Hematopoietic multipotent progenitor cell treated with erythropoietin and hydrocortisone succinate and interleukin-3 and kit ligand, for 6 days (in vitro differentiated cells): ENCODE measurements around the gene ADAMTS12.

ENCODE experiments used
- DNase-seq: peaks from one replicate; pipeline ENCODE4 v3.0.0-alpha.2; 2015

Gene ADAMTS12

GRCh38 chr5:33840927-33841547, 50.8 kb downstream of the ADAMTS12 start:
- DNase-seq = no peak

- DNase-seq = no peak
Observed at GRCh38 chr5:33837301-33837700, 54.5 kb downstream of the ADAMTS12 start.

GRCh38 chr5:33834334-33834733, 57.5 kb downstream of the ADAMTS12 start:
- DNase-seq = no peak

GRCh38 chr5:33833237-33833575, 58.6 kb downstream of the ADAMTS12 start:
- no peak for DNase-seq

GRCh38 chr5:33832404-33833236, 59.2 kb downstream of the ADAMTS12 start:
- no peak for DNase-seq

GRCh38 chr5:33831041-33831440, 60.7 kb downstream of the ADAMTS12 start:
- no peak for DNase-seq

GRCh38 chr5:33829430-33829829, 62.4 kb downstream of the ADAMTS12 start:
- no peak for DNase-seq

GRCh38 chr5:33828626-33829308, 63.0 kb downstream of the ADAMTS12 start:
- no peak for DNase-seq

GRCh38 chr5:33827885-33828284, 63.9 kb downstream of the ADAMTS12 start:
- no peak for DNase-seq

GRCh38 chr5:33827018-33827707, 64.6 kb downstream of the ADAMTS12 start:
- no peak for DNase-seq

GRCh38 chr5:33824516-33825195, 67.1 kb downstream of the ADAMTS12 start:
- no peak for DNase-seq

- no peak for DNase-seq
Observed at GRCh38 chr5:33817301-33817700, 74.5 kb downstream of the ADAMTS12 start.

GRCh38 chr5:33816791-33817190, 75.0 kb downstream of the ADAMTS12 start:
- DNase-seq = no peak

- DNase-seq = no peak
Observed at GRCh38 chr5:33812746-33813145, 79.0 kb downstream of the ADAMTS12 start.

- no peak for DNase-seq
Observed at GRCh38 chr5:33810491-33811120, 81.2 kb downstream of the ADAMTS12 start.

- no peak for DNase-seq
Observed at GRCh38 chr5:33809936-33810335, 81.9 kb downstream of the ADAMTS12 start.

GRCh38 chr5:33808699-33809098, 83.1 kb downstream of the ADAMTS12 start:
- DNase-seq = no peak

GRCh38 chr5:33807771-33808170, 84.0 kb downstream of the ADAMTS12 start:
- DNase-seq = no peak

- DNase-seq = no peak
Observed at GRCh38 chr5:33806738-33807442, 84.9 kb downstream of the ADAMTS12 start.

- DNase-seq = no peak
Observed at GRCh38 chr5:33801292-33801691, 90.5 kb downstream of the ADAMTS12 start.

- DNase-seq = no peak
Observed at GRCh38 chr5:33800241-33800950, 91.4 kb downstream of the ADAMTS12 start.
